ENCODE data around the gene SYT8. TPM values are rescaled to one million over a fixed set of nuclear protein-coding genes. Genes with fewer than 3 reads are reported as not detected.
A peak's percentile ranks its signal among the peaks of the same experiment; 100 is the strongest.

SYT8 gene
- total RNA-seq, 1 donor from 2014 or later = not detected

DNA sequence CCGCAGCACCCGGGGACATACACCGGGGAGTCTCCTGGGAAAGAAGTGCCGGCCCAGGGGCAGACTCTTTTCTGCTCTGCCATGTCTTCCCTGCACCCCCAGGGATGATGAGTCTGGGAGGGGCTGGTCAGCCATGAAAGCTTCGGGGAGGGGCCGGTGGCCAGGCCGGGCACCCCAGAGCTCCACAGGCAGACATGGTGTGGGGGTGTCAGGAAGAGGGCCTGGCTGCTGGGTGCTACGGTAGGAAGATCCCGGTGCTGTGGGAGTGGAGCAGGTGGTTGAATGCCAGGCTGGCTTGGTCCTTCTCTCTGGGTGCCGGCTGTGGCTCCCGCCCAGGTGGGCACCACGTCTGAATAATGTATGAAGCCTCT, 35.5 kb downstream of the SYT8 start:
- Mint-ChIP-seq H3K4me1 (peaks cover 36% of the 10 kb centered on the region), H3K9me3 (no peaks in the 10 kb centered on the region), H3K27ac (peak overlapping the region; percentile 66), H3K4me3 (no peak overlapping the region), H3K27me3 (ENCODE audit: insufficient read depth, low read depth) (peaks cover 13% of the 10 kb centered on the region), H3K36me3 (no peaks in the 10 kb centered on the region)
- DNase-seq (ENCODE audit: low spot score) = no peak
- H3K36me3 ChIP-seq = no peaks in the 10 kb centered on the region
- H3K4me3 ChIP-seq = no peak overlapping the region
- H3K4me2 ChIP-seq = no peak overlapping the region
- no peaks in the 10 kb centered on the region for H3K9me3 ChIP-seq (ENCODE audit: low read depth)
- no peaks in the 10 kb centered on the region for H4K20me1 ChIP-seq (ENCODE audit: low read depth)
- no peak overlapping the region for H3K9ac ChIP-seq
- H3F3A ChIP-seq (ENCODE audit: low read depth) = no peaks in the 10 kb centered on the region
- TF ChIP-seq EZH2phosphoT487 (IDR thresholded peaks at IDR 0.05) (no peak), CTCF (IDR thresholded peaks at IDR 0.05) (no peak), EZH2 (IDR thresholded peaks at IDR 0.05) (no peak)
- H2AFZ ChIP-seq (replicated peaks) = no peak overlapping the region
- no peaks in the 10 kb centered on the region for H3K4me1 ChIP-seq
- H3K27me3 ChIP-seq = peaks cover 16% of the 10 kb centered on the region
- H3K27ac ChIP-seq = no peak overlapping the region
- H3K79me2 ChIP-seq (ENCODE audit: low read depth) = no peaks in the 10 kb centered on the region

DNA sequence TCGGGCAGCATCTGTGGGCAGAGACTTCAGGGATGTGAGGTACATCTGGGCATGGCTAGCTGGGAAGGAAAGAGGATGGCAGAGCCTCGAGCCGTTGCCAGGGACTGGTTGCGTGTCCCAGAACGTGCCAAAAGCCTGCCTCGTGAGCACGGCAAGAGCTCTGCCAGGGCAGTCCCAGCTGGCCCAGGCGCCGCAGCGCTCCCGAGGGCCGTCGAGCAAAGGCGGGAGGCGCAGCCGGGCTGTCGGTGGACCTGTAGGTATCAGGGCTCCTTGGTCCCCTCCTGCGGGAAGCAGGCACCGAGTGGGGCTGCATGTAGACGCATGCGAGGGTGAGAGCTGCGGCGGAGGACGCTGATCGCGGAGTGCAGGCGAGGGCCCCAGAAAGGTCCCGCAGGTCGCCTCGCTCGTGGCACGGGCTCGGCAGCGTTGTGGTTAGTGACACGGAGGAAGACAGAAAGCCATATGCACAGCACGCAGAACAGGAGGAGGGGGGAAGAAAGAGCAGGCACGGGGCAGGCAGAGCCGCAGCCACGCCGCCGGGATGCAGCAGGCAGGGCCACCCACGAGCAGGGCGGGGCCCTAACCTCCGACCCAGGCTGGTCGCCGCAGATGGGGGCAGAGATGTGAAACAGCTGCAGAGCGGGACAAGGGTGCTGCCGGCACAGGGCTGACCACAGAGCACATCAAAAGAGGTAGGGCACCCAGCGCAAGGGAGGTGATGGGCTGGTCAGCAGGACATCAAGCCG, 36.1 kb downstream of the SYT8 start:
- Histone ChIP-seq H3F3A (ENCODE audit: low read depth) (no peaks in the 10 kb centered on the region), H3K9ac (no peak overlapping the region), H3K79me2 (ENCODE audit: low read depth) (no peaks in the 10 kb centered on the region), H3K4me2 (no peak overlapping the region), H4K20me1 (ENCODE audit: low read depth) (no peaks in the 10 kb centered on the region), H3K4me3 (no peak overlapping the region), H3K27me3 (peaks cover 16% of the 10 kb centered on the region), H3K36me3 (no peaks in the 10 kb centered on the region), H2AFZ (replicated peaks) (no peak overlapping the region), H3K9me3 (ENCODE audit: low read depth) (no peaks in the 10 kb centered on the region), H3K27ac (no peak overlapping the region), H3K4me1 (no peaks in the 10 kb centered on the region)
- peaks cover 15% of the 10 kb centered on the region for H3K27me3 Mint-ChIP-seq (ENCODE audit: insufficient read depth, low read depth)
- DNase-seq (ENCODE audit: low spot score) = peak; percentile 45
- no peaks in the 10 kb centered on the region for H3K9me3 Mint-ChIP-seq
- no peak overlapping the region for H3K4me3 Mint-ChIP-seq
- peaks cover 33% of the 10 kb centered on the region for H3K4me1 Mint-ChIP-seq
- TF ChIP-seq EZH2phosphoT487 (IDR thresholded peaks at IDR 0.05) (no peak), CTCF (IDR thresholded peaks at IDR 0.05) (no peak), EZH2 (IDR thresholded peaks at IDR 0.05) (no peak)
- H3K36me3 Mint-ChIP-seq = no peaks in the 10 kb centered on the region
- peak overlapping the region; percentile 89 for H3K27ac Mint-ChIP-seq

DNA sequence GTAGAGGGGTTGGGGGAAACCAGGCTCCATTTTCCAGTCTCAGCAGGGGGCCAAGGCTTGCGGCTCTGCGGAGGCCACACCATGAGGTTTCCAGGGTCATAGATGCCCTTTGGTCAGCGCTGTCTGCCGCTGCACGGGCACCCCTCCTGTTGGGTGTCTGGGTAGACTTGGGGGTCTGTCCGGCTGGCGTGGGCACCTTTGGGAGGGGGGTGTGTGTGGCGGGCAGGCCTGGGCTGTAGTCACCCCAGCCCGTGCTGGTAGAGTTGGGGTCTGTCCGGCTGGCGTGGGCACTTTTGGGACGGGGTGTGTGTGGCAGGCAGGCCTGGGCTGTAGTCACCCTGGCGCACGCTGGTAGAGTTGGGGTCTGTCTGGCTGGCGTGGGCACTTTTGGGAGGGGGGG, 36.7 kb downstream of the SYT8 start:
- no peak overlapping the region for H3K4me3 ChIP-seq
- no peaks in the 10 kb centered on the region for H4K20me1 ChIP-seq (ENCODE audit: low read depth)
- H3K27me3 ChIP-seq = peaks cover 16% of the 10 kb centered on the region
- no peak overlapping the region for H3K4me2 ChIP-seq
- Mint-ChIP-seq H3K27ac (no peak overlapping the region), H3K4me1 (peaks cover 33% of the 10 kb centered on the region), H3K4me3 (no peak overlapping the region), H3K27me3 (ENCODE audit: insufficient read depth, low read depth) (peaks cover 15% of the 10 kb centered on the region), H3K9me3 (no peaks in the 10 kb centered on the region), H3K36me3 (no peaks in the 10 kb centered on the region)
- no peak overlapping the region for H3K9ac ChIP-seq
- TF ChIP-seq EZH2phosphoT487 (IDR thresholded peaks at IDR 0.05) (no peak), CTCF (IDR thresholded peaks at IDR 0.05) (no peak), EZH2 (IDR thresholded peaks at IDR 0.05) (no peak)
- no peak overlapping the region for H3K27ac ChIP-seq
- no peak overlapping the region for H2AFZ ChIP-seq (replicated peaks)
- H3K4me1 ChIP-seq = no peaks in the 10 kb centered on the region
- H3K79me2 ChIP-seq (ENCODE audit: low read depth) = no peaks in the 10 kb centered on the region
- peak; percentile 29 for DNase-seq (ENCODE audit: low spot score)
- H3K36me3 ChIP-seq = no peaks in the 10 kb centered on the region
- no peaks in the 10 kb centered on the region for H3K9me3 ChIP-seq (ENCODE audit: low read depth)
- H3F3A ChIP-seq (ENCODE audit: low read depth) = no peaks in the 10 kb centered on the region

Data from neural progenitor cell (in vitro differentiated cells).